CD14-positive monocyte (primary cell): ENCODE measurements around the gene WDFY3. TPM values are rescaled to one million over a fixed set of nuclear protein-coding genes. Genes with fewer than 3 reads are reported as not detected.

Source experiments
- DNase-seq, 3 donors: peaks; one replicate each; pipeline ENCODE4 v3.0.0-alpha.2; 2011 to 2022
- H2AFZ ChIP-seq: 2 replicates; pipeline ENCODE4 v1.6.0; 2012; ENCODE audit warnings: mild to moderate bottlenecking, low read depth, low read length, inconsistent platforms; ENCODE audit not compliant: insufficient read depth, poor library complexity, severe bottlenecking
- H3K27ac ChIP-seq, 2 donors: 1 replicate in 1 of 2; 2 replicates in 1 of 2; pipeline ENCODE4 v1.5.1; 2012 to 2013; ENCODE audit warnings: low read length in 2 of 2, control low read depth in 1 of 2, inconsistent platforms in 1 of 2, low read depth in 1 of 2, mild to moderate bottlenecking in 1 of 2
- H3K27me3 ChIP-seq, 2 donors: one replicate each; pipeline versions ENCODE4 v1.6.0 to v1.6.1; 2011 to 2013; ENCODE audit warnings: low read length in 2 of 2; ENCODE audit not compliant: control insufficient read depth in 2 of 2, insufficient read depth in 2 of 2
- H3K36me3 ChIP-seq, 2 donors: replicated peaks in 1 of 2; 1 replicate in 1 of 2; 2 replicates in 1 of 2; pipeline versions ENCODE4 v1.5.1 to v1.6.1; 2012 to 2013; ENCODE audit warnings: low read length in 2 of 2, control low read depth in 1 of 2, inconsistent platforms in 1 of 2, mild to moderate bottlenecking in 1 of 2; ENCODE audit not compliant: insufficient read depth in 2 of 2, control insufficient read depth in 1 of 2
- H3K4me1 ChIP-seq, 2 donors: 1 replicate in 1 of 2; 2 replicates in 1 of 2; pipeline versions ENCODE4 v1.5.1 to v1.6.1; 2012 to 2013; ENCODE audit warnings: low read length in 2 of 2, control low read depth in 1 of 2, inconsistent platforms in 1 of 2, mild to moderate bottlenecking in 1 of 2, moderate library complexity in 1 of 2; ENCODE audit not compliant: insufficient read depth in 2 of 2, control insufficient read depth in 1 of 2
- H3K4me2 ChIP-seq: replicated peaks from 2 replicates; pipeline ENCODE3; 2012; ENCODE audit warnings: low read length, moderate library complexity, mild to moderate bottlenecking; ENCODE audit not compliant: poor library complexity, severe bottlenecking; ENCODE audit errors: extremely low read depth
- H3K4me3 ChIP-seq, 3 experiments: fragments of 200-600 bp in 1 of 3; sonication (generic) in 1 of 3; replicated peaks in 1 of 3; 1 replicate in 2 of 3; 2 replicates in 1 of 3; pipeline ENCODE4 v1.5.1; 2011 to 2013; ENCODE audit warnings: low read length in 3 of 3, mild to moderate bottlenecking in 3 of 3, control low read depth in 2 of 3, low read depth in 2 of 3, inconsistent platforms in 1 of 3, moderate library complexity in 1 of 3
- H3K79me2 ChIP-seq: 2 replicates; pipeline ENCODE4 v1.6.0; 2012; ENCODE audit warnings: mild to moderate bottlenecking, control low read depth, inconsistent platforms, low read length, moderate library complexity; ENCODE audit not compliant: insufficient read depth
- H3K9ac ChIP-seq: 2 replicates; pipeline ENCODE4 v1.6.0; 2017; ENCODE audit warnings: low read length, mild to moderate bottlenecking; ENCODE audit not compliant: insufficient read depth, poor library complexity, severe bottlenecking
- H3K9me3 ChIP-seq, 2 donors: replicated peaks in 1 of 2; 1 replicate in 1 of 2; 2 replicates in 1 of 2; pipeline versions ENCODE4 v1.5.1 to v1.6.1; 2012 to 2013; ENCODE audit warnings: low read length in 2 of 2, control low read depth in 1 of 2; ENCODE audit not compliant: control insufficient read depth in 1 of 2, insufficient read depth in 1 of 2
- H4K20me1 ChIP-seq: 2 replicates; pipeline ENCODE4 v1.6.0; 2012; ENCODE audit warnings: mild to moderate bottlenecking, low read length, control low read depth, moderate library complexity; ENCODE audit not compliant: insufficient read depth
- H3K27ac Mint-ChIP-seq, 7 donors: one replicate each; pipeline ENCODE4 v1.8.0; 2020; ENCODE audit warnings: mild to moderate bottlenecking in 7 of 7, mixed read lengths in 7 of 7, moderate library complexity in 6 of 7, inconsistent platforms in 2 of 7
- H3K27me3 Mint-ChIP-seq, 3 donors: one replicate each; pipeline ENCODE4 v1.8.0; 2021 to 2022; ENCODE audit warnings: low read depth in 3 of 3, mild to moderate bottlenecking in 3 of 3, mixed read lengths in 3 of 3, moderate library complexity in 3 of 3, inconsistent platforms in 1 of 3
- H3K36me3 Mint-ChIP-seq, 2 donors: one replicate each; pipeline ENCODE4 v1.8.0; 2020; ENCODE audit warnings: mixed read lengths in 2 of 2, inconsistent platforms in 1 of 2, mild to moderate bottlenecking in 1 of 2
- H3K4me1 Mint-ChIP-seq: one replicate; pipeline ENCODE4 v1.8.0; 2020; ENCODE audit warnings: mild to moderate bottlenecking, mixed read lengths
- H3K4me3 Mint-ChIP-seq, 2 donors: one replicate each; pipeline ENCODE4 v1.8.0; 2020; ENCODE audit warnings: mild to moderate bottlenecking in 2 of 2, mixed read lengths in 2 of 2, moderate library complexity in 1 of 2
- H3K9me3 Mint-ChIP-seq, 7 donors: one replicate each; pipeline ENCODE4 v1.8.0; 2020 to 2022; ENCODE audit warnings: mixed read lengths in 7 of 7, mild to moderate bottlenecking in 6 of 7, moderate library complexity in 6 of 7, inconsistent platforms in 2 of 7
- WGBS: methylation state at CpG from one replicate; pipeline ENCODE4 v1.1.5; 2013; ENCODE audit warnings: missing lambda C conversion rate; ENCODE audit not compliant: insufficient coverage; 5-methylcytosine and 5-hydroxymethylcytosine counted together
- intact Hi-C, 2 donors: fragments of 100-400 bp; cut with micrococcal nuclease; formaldehyde crosslinking; loops; one replicate each; pipeline versions ENCODE4 v1.15.0 to v1.15.1; 2023
- polyA plus RNA-seq, 3 donors: library from polyadenylated mRNA; depleted of rRNA in 1 of 3; unstranded in 2 of 3; stranded (reverse) in 1 of 3; fragments of 300-500 nt in 2 of 3; fragments of >200 nt in 1 of 3; fragmentation: Illumina TruSeq in 2 of 3; gene quantifications; 1 replicate in 2 of 3; 2 replicates in 1 of 3; pipeline ENCODE4 v1.2.3, GENCODE V29; 2012 to 2021
- TF ChIP-seq, protein P1 (sequence below): fragments of 200-600 bp; IDR thresholded peaks from one replicate; pipeline ENCODE4 v1.8.0; 2022; ENCODE audit warnings: antibody characterized with exemption, mild to moderate bottlenecking

The WDFY3 gene
- polyA plus RNA-seq, 3 donors = 5.6 to 35.5 (median 5.9) TPM

DNA sequence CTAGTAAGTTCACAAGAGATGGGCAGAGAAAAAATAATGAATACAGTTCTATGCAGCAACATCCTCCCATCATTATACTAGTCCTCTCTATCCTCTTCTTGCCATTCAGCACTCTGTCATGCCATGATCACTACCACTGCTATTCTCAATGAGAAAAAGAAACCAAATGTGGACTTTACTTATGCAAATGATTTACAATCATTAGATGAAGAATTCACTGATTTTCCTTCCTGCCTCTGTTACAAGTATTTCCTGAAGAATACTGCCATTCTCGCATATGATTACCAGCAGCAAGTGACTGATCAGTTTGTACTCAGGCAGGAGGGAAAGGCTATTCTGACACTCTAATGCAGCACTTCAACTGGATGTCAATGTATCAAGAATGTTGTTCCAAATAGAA lies 50.3 kb downstream of the WDFY3 start:
- Mint-ChIP-seq H3K27ac (peak overlapping the region in 1 of 7 donors; percentile 18), H3K36me3 (peaks cover 25 to 37% of the 10 kb centered on the region in 2 donors), H3K4me1 (peaks cover 63% of the 10 kb centered on the region), H3K4me3 (no peak overlapping the region), H3K27me3 (no peaks in the 10 kb centered on the region), H3K9me3 (peaks cover 0 to 4% (median 0%) of the 10 kb centered on the region in 7 donors)
- no peak overlapping the region for H3K4me3 ChIP-seq
- H4K20me1 ChIP-seq = peaks cover 95% of the 10 kb centered on the region
- H2AFZ ChIP-seq = no peak overlapping the region
- H3K27ac ChIP-seq = peak overlapping the region in 1 of 2 donors; percentile 15
- H3K36me3 ChIP-seq = peaks cover 4 to 17% of the 10 kb centered on the region in 2 donors
- no peaks in the 10 kb centered on the region for H3K27me3 ChIP-seq
- intact Hi-C loops = no loop called here
- H3K4me1 ChIP-seq = peaks cover 17 to 42% of the 10 kb centered on the region in 2 donors
- no peak for DNase-seq
- TF ChIP-seq, protein P1, sequence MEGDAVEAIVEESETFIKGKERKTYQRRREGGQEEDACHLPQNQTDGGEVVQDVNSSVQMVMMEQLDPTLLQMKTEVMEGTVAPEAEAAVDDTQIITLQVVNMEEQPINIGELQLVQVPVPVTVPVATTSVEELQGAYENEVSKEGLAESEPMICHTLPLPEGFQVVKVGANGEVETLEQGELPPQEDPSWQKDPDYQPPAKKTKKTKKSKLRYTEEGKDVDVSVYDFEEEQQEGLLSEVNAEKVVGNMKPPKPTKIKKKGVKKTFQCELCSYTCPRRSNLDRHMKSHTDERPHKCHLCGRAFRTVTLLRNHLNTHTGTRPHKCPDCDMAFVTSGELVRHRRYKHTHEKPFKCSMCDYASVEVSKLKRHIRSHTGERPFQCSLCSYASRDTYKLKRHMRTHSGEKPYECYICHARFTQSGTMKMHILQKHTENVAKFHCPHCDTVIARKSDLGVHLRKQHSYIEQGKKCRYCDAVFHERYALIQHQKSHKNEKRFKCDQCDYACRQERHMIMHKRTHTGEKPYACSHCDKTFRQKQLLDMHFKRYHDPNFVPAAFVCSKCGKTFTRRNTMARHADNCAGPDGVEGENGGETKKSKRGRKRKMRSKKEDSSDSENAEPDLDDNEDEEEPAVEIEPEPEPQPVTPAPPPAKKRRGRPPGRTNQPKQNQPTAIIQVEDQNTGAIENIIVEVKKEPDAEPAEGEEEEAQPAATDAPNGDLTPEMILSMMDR = no peak
- no peak overlapping the region for H3K9ac ChIP-seq
- no peaks in the 10 kb centered on the region for H3K9me3 ChIP-seq
- 67% methylated on average over 1 of the region's 1 CpG for WGBS
- H3K4me2 ChIP-seq = no peak overlapping the region
- H3K79me2 ChIP-seq = peaks cover 85% of the 10 kb centered on the region

DNA sequence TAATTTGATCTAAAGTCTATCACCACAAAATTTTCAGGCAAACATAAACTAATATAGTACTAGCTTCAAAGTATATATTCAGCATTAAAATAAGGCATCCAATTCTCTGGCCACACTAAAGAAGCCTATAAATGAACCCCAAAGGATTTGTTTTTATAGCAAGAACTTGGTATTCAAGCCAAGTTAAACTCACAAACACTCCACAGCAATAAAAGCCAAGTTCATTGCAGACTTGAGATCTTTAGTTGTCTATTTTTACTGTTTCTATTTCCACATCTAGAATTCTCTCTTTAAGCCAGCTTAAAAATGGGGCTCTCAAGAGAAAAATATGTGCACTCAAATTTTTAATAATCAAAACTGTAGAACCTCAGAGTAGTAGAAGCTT lies 51.1 kb downstream of the WDFY3 start:
- H3K4me3 ChIP-seq = no peak overlapping the region
- H2AFZ ChIP-seq = no peak overlapping the region
- Mint-ChIP-seq H3K36me3 (peaks cover 25 to 41% of the 10 kb centered on the region in 2 donors), H3K4me3 (no peak overlapping the region), H3K27me3 (no peaks in the 10 kb centered on the region), H3K27ac (peak overlapping the region in 4 of 7 donors; percentile 32 to 46 (median 41)), H3K9me3 (peaks cover 0 to 4% (median 0%) of the 10 kb centered on the region in 7 donors), H3K4me1 (peaks cover 54% of the 10 kb centered on the region)
- H3K79me2 ChIP-seq = peaks cover 93% of the 10 kb centered on the region
- H3K27ac ChIP-seq = peak overlapping the region in 1 of 2 donors; percentile 10
- peaks cover 4 to 17% of the 10 kb centered on the region in 2 donors for H3K36me3 ChIP-seq
- H3K4me2 ChIP-seq = peak overlapping the region; percentile 23
- TF ChIP-seq, protein P1 = no peak
- intact Hi-C loops = no loop called here
- H3K27me3 ChIP-seq = no peaks in the 10 kb centered on the region
- no peak for DNase-seq
- H3K9me3 ChIP-seq = no peaks in the 10 kb centered on the region
- H3K9ac ChIP-seq = no peak overlapping the region
- peaks cover 11 to 35% of the 10 kb centered on the region in 2 donors for H3K4me1 ChIP-seq
- peaks cover 88% of the 10 kb centered on the region for H4K20me1 ChIP-seq
